ENCODE results near the gene UHMK1. TPM values are rescaled to one million over a fixed set of nuclear protein-coding genes. Genes with fewer than 3 reads are reported as not detected.

UHMK1 gene
- total RNA-seq, 2 experiments from 2014 or later, result 60.2 to 62.6 TPM

GRCh38 chr1:162538815-162539431 lies 41.3 kb downstream of the UHMK1 start:
- no peak for ATAC-seq (ENCODE audit: low read depth)
- peaks cover 7% of the 10 kb centered on the region for H3K9me3 Mint-ChIP-seq
- peaks cover 12% of the 10 kb centered on the region for H3K36me3 Mint-ChIP-seq
- POLR2A ChIA-PET, result interaction anchor here (1.6 kb wide), 1 partner anchor 22 kb away, joined by 3 read pairs; no protein-coding TSS in a partner anchor
- no peak for DNase-seq
- H3K27ac Mint-ChIP-seq, result no peak overlapping the region
- H3K27me3 Mint-ChIP-seq, result no peaks in the 10 kb centered on the region
- H3K4me3 Mint-ChIP-seq, result no peak overlapping the region
- H3K4me1 Mint-ChIP-seq, result peaks cover 5% of the 10 kb centered on the region

GRCh38 chr1:162541619-162542141 lies 44.1 kb downstream of the UHMK1 start:
- POLR2A ChIA-PET, result no interaction called here
- DNase-seq, result no peak
- H3K36me3 Mint-ChIP-seq, result peaks cover 7% of the 10 kb centered on the region
- H3K9me3 Mint-ChIP-seq, result peaks cover 9% of the 10 kb centered on the region
- H3K4me3 Mint-ChIP-seq, result no peak overlapping the region
- no peaks in the 10 kb centered on the region for H3K27me3 Mint-ChIP-seq
- peaks cover 5% of the 10 kb centered on the region for H3K4me1 Mint-ChIP-seq
- H3K27ac Mint-ChIP-seq, result no peak overlapping the region
- ATAC-seq (ENCODE audit: low read depth), result no peak

GRCh38 chr1:162543228-162543627 lies 45.6 kb downstream of the UHMK1 start:
- Mint-ChIP-seq H3K4me1 (peaks cover 5% of the 10 kb centered on the region), H3K27ac (no peak overlapping the region)
- ATAC-seq (ENCODE audit: low read depth), result no peak

GRCh38 chr1:162548170-162548569 lies 50.6 kb downstream of the UHMK1 start:
- POLR2A ChIA-PET, result no interaction called here
- DNase-seq (no peak), ATAC-seq (ENCODE audit: low read depth) (no peak)
- Mint-ChIP-seq H3K27me3 (no peaks in the 10 kb centered on the region), H3K4me3 (no peak overlapping the region), H3K4me1 (no peaks in the 10 kb centered on the region), H3K9me3 (peaks cover 7% of the 10 kb centered on the region), H3K36me3 (peaks cover 4% of the 10 kb centered on the region), H3K27ac (no peak overlapping the region)

More at GRCh38 chr1:162543228-162543627, 45.6 kb downstream of the UHMK1 start:
- H3K36me3 Mint-ChIP-seq, result peaks cover 7% of the 10 kb centered on the region
- DNase-seq, result no peak
- POLR2A ChIA-PET, result no interaction called here
- H3K4me3 Mint-ChIP-seq, result no peak overlapping the region
- peaks cover 9% of the 10 kb centered on the region for H3K9me3 Mint-ChIP-seq
- H3K27me3 Mint-ChIP-seq, result no peaks in the 10 kb centered on the region

GRCh38 chr1:162549001-162549400 lies 51.4 kb downstream of the UHMK1 start:
- Mint-ChIP-seq H3K4me3 (no peak overlapping the region), H3K27ac (no peak overlapping the region), H3K9me3 (peaks cover 2% of the 10 kb centered on the region), H3K27me3 (no peaks in the 10 kb centered on the region), H3K36me3 (no peaks in the 10 kb centered on the region), H3K4me1 (no peaks in the 10 kb centered on the region)
- DNase-seq, result no peak
- POLR2A ChIA-PET, result no interaction called here
- ATAC-seq (ENCODE audit: low read depth), result no peak

GRCh38 chr1:162550925-162551324 lies 53.3 kb downstream of the UHMK1 start:
- H3K27me3 Mint-ChIP-seq, result no peaks in the 10 kb centered on the region
- H3K9me3 Mint-ChIP-seq, result no peaks in the 10 kb centered on the region
- H3K36me3 Mint-ChIP-seq, result no peaks in the 10 kb centered on the region
- H3K27ac Mint-ChIP-seq, result no peak overlapping the region
- POLR2A ChIA-PET, result no interaction called here
- no peaks in the 10 kb centered on the region for H3K4me1 Mint-ChIP-seq
- ATAC-seq (ENCODE audit: low read depth), result no peak
- no peak for DNase-seq
- no peak overlapping the region for H3K4me3 Mint-ChIP-seq

GRCh38 chr1:162551969-162552683 lies 54.5 kb downstream of the UHMK1 start:
- H3K27me3 Mint-ChIP-seq, result peaks cover 7% of the 10 kb centered on the region
- no peaks in the 10 kb centered on the region for H3K36me3 Mint-ChIP-seq
- POLR2A ChIA-PET, result no interaction called here
- no peaks in the 10 kb centered on the region for H3K9me3 Mint-ChIP-seq
- no peak for ATAC-seq (ENCODE audit: low read depth)
- no peak for DNase-seq
- no peak overlapping the region for H3K27ac Mint-ChIP-seq
- no peaks in the 10 kb centered on the region for H3K4me1 Mint-ChIP-seq
- no peak overlapping the region for H3K4me3 Mint-ChIP-seq

GRCh38 chr1:162552684-162553252 lies 55.1 kb downstream of the UHMK1 start:
- no peaks in the 10 kb centered on the region for H3K36me3 Mint-ChIP-seq
- H3K27me3 Mint-ChIP-seq, result peaks cover 9% of the 10 kb centered on the region
- ATAC-seq (ENCODE audit: low read depth), result no peak
- POLR2A ChIA-PET, result no interaction called here
- no peak for DNase-seq
- H3K27ac Mint-ChIP-seq, result no peak overlapping the region
- H3K4me3 Mint-ChIP-seq, result no peak overlapping the region
- no peaks in the 10 kb centered on the region for H3K4me1 Mint-ChIP-seq
- no peaks in the 10 kb centered on the region for H3K9me3 Mint-ChIP-seq

GRCh38 chr1:162554258-162554657 lies 56.6 kb downstream of the UHMK1 start:
- Mint-ChIP-seq H3K4me3 (no peak overlapping the region), H3K9me3 (no peaks in the 10 kb centered on the region), H3K27ac (no peak overlapping the region), H3K4me1 (no peaks in the 10 kb centered on the region), H3K36me3 (no peaks in the 10 kb centered on the region), H3K27me3 (peaks cover 12% of the 10 kb centered on the region)
- DNase-seq, result no peak
- no peak for ATAC-seq (ENCODE audit: low read depth)
- POLR2A ChIA-PET, result no interaction called here

GRCh38 chr1:162557536-162557935 lies 59.9 kb downstream of the UHMK1 start:
- ATAC-seq (ENCODE audit: low read depth), result no peak
- no peaks in the 10 kb centered on the region for H3K9me3 Mint-ChIP-seq
- DNase-seq, result no peak
- peaks cover 17% of the 10 kb centered on the region for H3K4me1 Mint-ChIP-seq
- H3K27me3 Mint-ChIP-seq, result peaks cover 12% of the 10 kb centered on the region
- H3K27ac Mint-ChIP-seq, result no peak overlapping the region
- POLR2A ChIA-PET, result no interaction called here
- no peaks in the 10 kb centered on the region for H3K36me3 Mint-ChIP-seq
- H3K4me3 Mint-ChIP-seq, result no peak overlapping the region

GRCh38 chr1:162560303-162561036 lies 62.9 kb downstream of the UHMK1 start:
- peak overlapping the region; percentile 91 for H3K4me3 Mint-ChIP-seq

GRCh38 chr1:162561037-162561615 lies 63.5 kb downstream of the UHMK1 start:
- peak overlapping the region; percentile 93 for H3K27ac Mint-ChIP-seq
- ATAC-seq (ENCODE audit: low read depth), result peak; percentile 94
- POLR2A ChIA-PET, result interaction anchor here (0.6 to 1.5 kb wide), 2 partner anchors 15 to 23 kb away, joined by 3 read pairs; no protein-coding TSS in a partner anchor
- H3K4me1 Mint-ChIP-seq, result peaks cover 34% of the 10 kb centered on the region
- peak overlapping the region; percentile 91 for H3K4me3 Mint-ChIP-seq
- H3K27me3 Mint-ChIP-seq, result peaks cover 12% of the 10 kb centered on the region
- peaks cover 1% of the 10 kb centered on the region for H3K36me3 Mint-ChIP-seq
- no peaks in the 10 kb centered on the region for H3K9me3 Mint-ChIP-seq
- peak; percentile 98 for DNase-seq

More at GRCh38 chr1:162560303-162561036, 62.9 kb downstream of the UHMK1 start:
- ATAC-seq (ENCODE audit: low read depth) (no peak), DNase-seq (no peak)
- Mint-ChIP-seq H3K36me3 (no peaks in the 10 kb centered on the region), H3K9me3 (no peaks in the 10 kb centered on the region), H3K4me1 (peaks cover 32% of the 10 kb centered on the region), H3K27me3 (peaks cover 12% of the 10 kb centered on the region), H3K27ac (peak overlapping the region; percentile 93)
- POLR2A ChIA-PET, result interaction anchor here (0.6 to 1.5 kb wide), 2 partner anchors 15 to 22 kb away, joined by 3 read pairs; no protein-coding TSS in a partner anchor
